SH-SY5Y (cell line): ENCODE measurements around the gene PRND.

Experiments
- GATA2 ChIP-seq: IDR thresholded peaks from 2 replicates; pipeline ENCODE4 v1.6.1; 2011; ENCODE audit warnings: mild to moderate bottlenecking, low read depth, low read length
- GATA3 ChIP-seq: IDR thresholded peaks from 2 replicates; pipeline ENCODE4 v1.6.1; 2011; ENCODE audit warnings: low read depth, mild to moderate bottlenecking, low read length, moderate library complexity

DNA sequence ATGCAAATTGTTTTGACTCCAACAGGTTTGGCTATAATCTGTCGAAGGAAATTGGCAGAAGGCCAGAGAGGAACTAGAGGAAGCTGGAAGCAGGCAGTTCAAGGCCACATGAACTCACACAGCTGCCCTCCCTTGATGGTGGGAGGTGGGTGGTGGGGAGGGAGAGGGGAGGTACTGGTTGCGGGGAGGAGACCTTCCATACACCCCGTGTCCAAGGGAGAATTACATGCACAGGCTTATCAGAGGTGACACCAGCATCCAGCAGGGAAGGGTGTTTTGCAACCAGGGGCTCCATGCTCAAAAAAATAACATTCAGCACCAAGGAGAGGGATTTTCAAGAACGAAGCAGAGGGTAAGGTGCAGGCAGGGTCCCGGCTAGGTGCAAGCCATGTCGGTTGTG lies 9.1 kb downstream of the PRND start:
- TF ChIP-seq GATA3 (no peak), GATA2 (no peak)
